Measurements from ENCODE around the gene PLCB1. TPM values are rescaled to one million over a fixed set of nuclear protein-coding genes. Genes with fewer than 3 reads are reported as not detected.

Gene PLCB1
- total and polyA plus RNA-seq, 2 experiments from 2014 or later, result 14.9 to 20.7 TPM

DNA sequence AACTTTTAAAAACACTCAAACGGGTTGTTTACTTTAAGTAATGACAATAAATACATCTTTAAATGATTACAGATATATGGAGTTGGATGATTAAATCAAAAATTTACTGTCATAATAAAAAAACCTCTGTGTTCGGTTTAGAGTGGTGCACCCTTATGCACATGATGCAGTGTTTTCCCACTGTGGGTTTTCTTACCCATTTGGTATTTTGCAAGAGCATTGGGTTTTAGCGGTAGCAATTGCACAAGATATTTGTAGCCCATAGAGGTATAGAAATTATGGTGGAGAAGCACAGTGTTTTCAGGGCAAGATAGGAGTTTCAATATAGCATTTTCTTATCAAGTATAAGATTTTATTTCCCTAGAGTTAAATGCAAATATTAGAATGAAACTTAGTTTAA lies 526.0 kb downstream of the PLCB1 start:
- Mint-ChIP-seq H3K27me3 (ENCODE audit: insufficient read depth, low read depth, poor library complexity) (no peaks in the 10 kb centered on the region), H3K4me1 (no peaks in the 10 kb centered on the region), H3K27ac (no peak overlapping the region), H3K4me3 (no peak overlapping the region), H3K9me3 (no peaks in the 10 kb centered on the region), H3K36me3 (ENCODE audit: low read depth) (no peaks in the 10 kb centered on the region)
- ATAC-seq, result no peak
- Histone ChIP-seq H3K4me2 (no peak overlapping the region), H3K27me3 (ENCODE audit: insufficient read depth) (no peaks in the 10 kb centered on the region), H3K9me2 (ENCODE audit: insufficient read depth) (no peaks in the 10 kb centered on the region), H3K4me1 (ENCODE audit: insufficient read depth) (no peaks in the 10 kb centered on the region), H3K36me3 (ENCODE audit: insufficient read depth) (no peaks in the 10 kb centered on the region), H3F3A (replicated peaks; ENCODE audit: low read depth) (no peaks in the 10 kb centered on the region), H3K79me2 (replicated peaks; ENCODE audit: insufficient read depth) (no peaks in the 10 kb centered on the region), H2AFZ (no peak overlapping the region), H3K4me3 (no peak overlapping the region), H4K20me1 (replicated peaks; ENCODE audit: insufficient read depth) (no peaks in the 10 kb centered on the region), H3K27ac (ENCODE audit: low read depth) (no peak overlapping the region)
- no peak for DNase-seq (ENCODE audit: low spot score)
- TF ChIP-seq EZH2 (IDR thresholded peaks at IDR 0.05; ENCODE audit: low read depth, unreplicated experiment), result no peak
- TF ChIP-seq ZNF331 (CRISPR knock-in tag; IDR thresholded peaks at IDR 0.05; ENCODE audit: low read depth), result no peak
- TF ChIP-seq NANOG (IDR thresholded peaks at IDR 0.05; ENCODE audit: borderline replicate concordance), result no peak
- TF ChIP-seq, protein P1, sequence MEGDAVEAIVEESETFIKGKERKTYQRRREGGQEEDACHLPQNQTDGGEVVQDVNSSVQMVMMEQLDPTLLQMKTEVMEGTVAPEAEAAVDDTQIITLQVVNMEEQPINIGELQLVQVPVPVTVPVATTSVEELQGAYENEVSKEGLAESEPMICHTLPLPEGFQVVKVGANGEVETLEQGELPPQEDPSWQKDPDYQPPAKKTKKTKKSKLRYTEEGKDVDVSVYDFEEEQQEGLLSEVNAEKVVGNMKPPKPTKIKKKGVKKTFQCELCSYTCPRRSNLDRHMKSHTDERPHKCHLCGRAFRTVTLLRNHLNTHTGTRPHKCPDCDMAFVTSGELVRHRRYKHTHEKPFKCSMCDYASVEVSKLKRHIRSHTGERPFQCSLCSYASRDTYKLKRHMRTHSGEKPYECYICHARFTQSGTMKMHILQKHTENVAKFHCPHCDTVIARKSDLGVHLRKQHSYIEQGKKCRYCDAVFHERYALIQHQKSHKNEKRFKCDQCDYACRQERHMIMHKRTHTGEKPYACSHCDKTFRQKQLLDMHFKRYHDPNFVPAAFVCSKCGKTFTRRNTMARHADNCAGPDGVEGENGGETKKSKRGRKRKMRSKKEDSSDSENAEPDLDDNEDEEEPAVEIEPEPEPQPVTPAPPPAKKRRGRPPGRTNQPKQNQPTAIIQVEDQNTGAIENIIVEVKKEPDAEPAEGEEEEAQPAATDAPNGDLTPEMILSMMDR (conservative IDR thresholded peaks at IDR 0.05; ENCODE audit: low read depth in 2 of 2), result no peak
- TF ChIP-seq JUNB (IDR thresholded peaks at IDR 0.05; ENCODE audit: unreplicated experiment), result no peak
- TF ChIP-seq POLR2AphosphoS5 (IDR thresholded peaks at IDR 0.05; ENCODE audit: low read depth), result no peak
- TF ChIP-seq CREB1 (CRISPR knock-in tag; IDR thresholded peaks at IDR 0.05; ENCODE audit: low read depth), result no peak
- TF ChIP-seq, protein P2, sequence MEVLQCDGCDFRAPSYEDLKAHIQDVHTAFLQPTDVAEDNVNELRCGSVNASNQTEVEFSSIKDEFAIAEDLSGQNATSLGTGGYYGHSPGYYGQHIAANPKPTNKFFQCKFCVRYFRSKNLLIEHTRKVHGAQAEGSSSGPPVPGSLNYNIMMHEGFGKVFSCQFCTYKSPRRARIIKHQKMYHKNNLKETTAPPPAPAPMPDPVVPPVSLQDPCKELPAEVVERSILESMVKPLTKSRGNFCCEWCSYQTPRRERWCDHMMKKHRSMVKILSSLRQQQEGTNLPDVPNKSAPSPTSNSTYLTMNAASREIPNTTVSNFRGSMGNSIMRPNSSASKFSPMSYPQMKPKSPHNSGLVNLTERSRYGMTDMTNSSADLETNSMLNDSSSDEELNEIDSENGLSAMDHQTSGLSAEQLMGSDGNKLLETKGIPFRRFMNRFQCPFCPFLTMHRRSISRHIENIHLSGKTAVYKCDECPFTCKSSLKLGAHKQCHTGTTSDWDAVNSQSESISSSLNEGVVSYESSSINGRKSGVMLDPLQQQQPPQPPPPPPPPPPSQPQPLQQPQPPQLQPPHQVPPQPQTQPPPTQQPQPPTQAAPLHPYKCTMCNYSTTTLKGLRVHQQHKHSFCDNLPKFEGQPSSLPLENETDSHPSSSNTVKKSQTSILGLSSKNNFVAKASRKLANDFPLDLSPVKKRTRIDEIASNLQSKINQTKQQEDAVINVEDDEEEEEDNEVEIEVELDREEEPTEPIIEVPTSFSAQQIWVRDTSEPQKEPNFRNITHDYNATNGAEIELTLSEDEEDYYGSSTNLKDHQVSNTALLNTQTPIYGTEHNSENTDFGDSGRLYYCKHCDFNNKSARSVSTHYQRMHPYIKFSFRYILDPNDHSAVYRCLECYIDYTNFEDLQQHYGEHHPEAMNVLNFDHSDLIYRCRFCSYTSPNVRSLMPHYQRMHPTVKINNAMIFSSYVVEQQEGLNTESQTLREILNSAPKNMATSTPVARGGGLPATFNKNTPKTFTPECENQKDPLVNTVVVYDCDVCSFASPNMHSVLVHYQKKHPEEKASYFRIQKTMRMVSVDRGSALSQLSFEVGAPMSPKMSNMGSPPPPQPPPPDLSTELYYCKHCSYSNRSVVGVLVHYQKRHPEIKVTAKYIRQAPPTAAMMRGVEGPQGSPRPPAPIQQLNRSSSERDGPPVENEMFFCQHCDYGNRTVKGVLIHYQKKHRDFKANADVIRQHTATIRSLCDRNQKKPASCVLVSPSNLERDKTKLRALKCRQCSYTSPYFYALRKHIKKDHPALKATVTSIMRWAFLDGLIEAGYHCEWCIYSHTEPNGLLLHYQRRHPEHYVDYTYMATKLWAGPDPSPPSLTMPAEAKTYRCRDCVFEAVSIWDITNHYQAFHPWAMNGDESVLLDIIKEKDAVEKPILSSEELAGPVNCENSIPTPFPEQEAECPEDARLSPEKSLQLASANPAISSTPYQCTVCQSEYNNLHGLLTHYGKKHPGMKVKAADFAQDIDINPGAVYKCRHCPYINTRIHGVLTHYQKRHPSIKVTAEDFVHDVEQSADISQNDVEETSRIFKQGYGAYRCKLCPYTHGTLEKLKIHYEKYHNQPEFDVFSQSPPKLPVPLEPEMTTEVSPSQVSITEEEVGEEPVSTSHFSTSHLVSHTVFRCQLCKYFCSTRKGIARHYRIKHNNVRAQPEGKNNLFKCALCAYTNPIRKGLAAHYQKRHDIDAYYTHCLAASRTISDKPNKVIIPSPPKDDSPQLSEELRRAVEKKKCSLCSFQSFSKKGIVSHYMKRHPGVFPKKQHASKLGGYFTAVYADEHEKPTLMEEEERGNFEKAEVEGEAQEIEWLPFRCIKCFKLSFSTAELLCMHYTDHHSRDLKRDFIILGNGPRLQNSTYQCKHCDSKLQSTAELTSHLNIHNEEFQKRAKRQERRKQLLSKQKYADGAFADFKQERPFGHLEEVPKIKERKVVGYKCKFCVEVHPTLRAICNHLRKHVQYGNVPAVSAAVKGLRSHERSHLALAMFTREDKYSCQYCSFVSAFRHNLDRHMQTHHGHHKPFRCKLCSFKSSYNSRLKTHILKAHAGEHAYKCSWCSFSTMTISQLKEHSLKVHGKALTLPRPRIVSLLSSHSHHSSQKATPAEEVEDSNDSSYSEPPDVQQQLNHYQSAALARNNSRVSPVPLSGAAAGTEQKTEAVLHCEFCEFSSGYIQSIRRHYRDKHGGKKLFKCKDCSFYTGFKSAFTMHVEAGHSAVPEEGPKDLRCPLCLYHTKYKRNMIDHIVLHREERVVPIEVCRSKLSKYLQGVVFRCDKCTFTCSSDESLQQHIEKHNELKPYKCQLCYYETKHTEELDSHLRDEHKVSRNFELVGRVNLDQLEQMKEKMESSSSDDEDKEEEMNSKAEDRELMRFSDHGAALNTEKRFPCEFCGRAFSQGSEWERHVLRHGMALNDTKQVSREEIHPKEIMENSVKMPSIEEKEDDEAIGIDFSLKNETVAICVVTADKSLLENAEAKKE (CRISPR knock-in tag; IDR thresholded peaks at IDR 0.05), result no peak
